HG03175 (cell line): ENCODE results near the gene NLRX1.
"Not testable (repeated sequence)": the region's sequence is repeated elsewhere in the genome, so short reads cannot be mapped to it uniquely, and the experiment has no call there.

Experiments used
- ATAC-seq: cut with Tn5 transposase; IDR thresholded peaks from one replicate; pipeline ENCODE4 v1.9.1; 2021; ENCODE audit warnings: mild to moderate bottlenecking, moderate library complexity; ENCODE audit not compliant: unreplicated experiment

The NLRX1 gene

GRCh38 chr11:119181677-119182412 lies 13.3 kb downstream of the NLRX1 start:
- no peak for ATAC-seq

GRCh38 chr11:119184399-119184798 lies 15.9 kb downstream of the NLRX1 start:
- ATAC-seq, result not testable (repeated sequence)

- no peak for ATAC-seq
These were observed 17.6 kb downstream of the NLRX1 start for GRCh38 chr11:119185981-119186634.

GRCh38 chr11:119187123-119187892 lies 18.8 kb downstream of the NLRX1 start:
- no peak for ATAC-seq

- no peak for ATAC-seq
These were observed 19.5 kb downstream of the NLRX1 start for GRCh38 chr11:119188067-119188466.

- ATAC-seq, result no peak
These were observed 20.4 kb downstream of the NLRX1 start for GRCh38 chr11:119188887-119189286.

- no peak for ATAC-seq
These were observed 20.9 kb downstream of the NLRX1 start for GRCh38 chr11:119189393-119189792.

- ATAC-seq, result no peak
These were observed 22.0 kb downstream of the NLRX1 start for GRCh38 chr11:119190531-119190930.

GRCh38 chr11:119191265-119191664 lies 22.7 kb downstream of the NLRX1 start:
- not testable (repeated sequence) for ATAC-seq

GRCh38 chr11:119192111-119192510 lies 23.6 kb downstream of the NLRX1 start:
- no peak for ATAC-seq

GRCh38 chr11:119193001-119193400 lies 24.5 kb downstream of the NLRX1 start:
- no peak for ATAC-seq

- no peak for ATAC-seq
These were observed 25.1 kb downstream of the NLRX1 start for GRCh38 chr11:119193626-119194025.

GRCh38 chr11:119194811-119195440 lies 26.4 kb downstream of the NLRX1 start:
- ATAC-seq, result no peak

GRCh38 chr11:119195680-119196079 lies 27.2 kb downstream of the NLRX1 start:
- ATAC-seq, result no peak

GRCh38 chr11:119196833-119197483 lies 28.4 kb downstream of the NLRX1 start:
- peak; percentile 59 for ATAC-seq

- ATAC-seq, result no peak
These were observed 30.4 kb downstream of the NLRX1 start for GRCh38 chr11:119198925-119199324.

- ATAC-seq, result not testable (repeated sequence)
These were observed 32.7 kb downstream of the NLRX1 start for GRCh38 chr11:119201236-119201635.

GRCh38 chr11:119202554-119202953 lies 34.0 kb downstream of the NLRX1 start:
- ATAC-seq, result no peak

GRCh38 chr11:119204066-119204465 lies 35.5 kb downstream of the NLRX1 start:
- no peak for ATAC-seq

GRCh38 chr11:119205080-119205479 lies 36.6 kb downstream of the NLRX1 start:
- ATAC-seq, result no peak
